GM12878 (cell line): Measurements from ENCODE around the gene DLX5. TPM values are rescaled to one million over a fixed set of nuclear protein-coding genes. Genes with fewer than 3 reads are reported as not detected.

Experiments used
- ATAC-seq: fragments of 200-7000 bp; cut with Tn5 transposase; 3 replicates; pipeline ENCODE4 v1.9.1; 2020; ENCODE audit warnings: mild to moderate bottlenecking, moderate library complexity
- BruUV-seq: library from RNA; stranded (reverse); fragments of 400-500 nt; replicated peaks from 2 replicates; lab custom pipeline; 2021; lab: Mats Ljungman, UMichigan
- CTCF ChIA-PET: fragments of 300-600 bp; sonication (Branson Sonifier 250); formaldehyde crosslinking; extraction: SDS; loops from one replicate; lab custom pipeline; 2021; ENCODE audit warnings: inconsistent platforms; lab: Yijun Ruan, JAX
- POLR2A ChIA-PET: fragments of 350-600 bp; formaldehyde crosslinking; extraction: SDS; loops from one replicate; lab custom pipeline; 2021; ENCODE audit warnings: inconsistent platforms; lab: Charles Lee
- RAD21 ChIA-PET: fragments of 300-600 bp; sonication (Branson Sonifier 250); formaldehyde crosslinking; loops from one replicate; lab custom pipeline; 2023; ENCODE audit warnings: antibody characterized with exemption; ENCODE audit not compliant: unreplicated experiment; lab: Charles Lee
- SMC1A ChIA-PET: fragments of 300-600 bp; sonication (Branson Sonifier 250); formaldehyde crosslinking; loops from one replicate; lab custom pipeline; 2023; ENCODE audit not compliant: unreplicated experiment, uncharacterized antibody; lab: Charles Lee
- DNase-seq: peaks from one replicate; pipeline ENCODE4 v3.0.0-alpha.2; 2011; ENCODE audit warnings: low read depth, low spot score
- FAIRE-seq: peaks from 3 replicates; lab custom pipeline; 2011; peaks lifted over from hg19 to GRCh38; lab: Jason Lieb, UNC
- H2AFZ ChIP-seq: 2 replicates; pipeline ENCODE4 v1.6.0; 2011; ENCODE audit warnings: low read depth, low read length, control low read depth; ENCODE audit not compliant: control insufficient read depth
- H3K27ac ChIP-seq: 2 replicates; pipeline ENCODE4 v1.5.1; 2011; ENCODE audit warnings: control low read depth; ENCODE audit not compliant: control insufficient read depth, insufficient read depth
- H3K27me3 ChIP-seq, 2 experiments: replicated peaks in 1 of 2; 2 replicates each; pipeline versions ENCODE4 v1.6.0 to v1.6.1; 2011; ENCODE audit warnings: low read length in 1 of 2; ENCODE audit not compliant: control insufficient read depth in 2 of 2, insufficient read depth in 2 of 2
- H3K36me3 ChIP-seq, 2 experiments: 2 replicates each; pipeline ENCODE4 v1.5.1; 2011; ENCODE audit warnings: low read length in 1 of 2; ENCODE audit not compliant: control insufficient read depth in 2 of 2, insufficient read depth in 2 of 2
- H3K4me1 ChIP-seq: 2 replicates; pipeline ENCODE4 v1.6.1; 2011; ENCODE audit warnings: mild to moderate bottlenecking, low read length, moderate library complexity, mixed read lengths; ENCODE audit not compliant: control insufficient read depth, insufficient read depth
- H3K4me2 ChIP-seq: 2 replicates; pipeline ENCODE4 v1.6.0; 2011; ENCODE audit warnings: control low read depth; ENCODE audit not compliant: control insufficient read depth, insufficient read depth
- H3K4me3 ChIP-seq: fragments of 200-600 bp; sonication (generic); 2 replicates; pipeline ENCODE4 v1.5.1; 2016
- H3K79me2 ChIP-seq: 2 replicates; pipeline ENCODE4 v1.6.0; 2011; ENCODE audit warnings: low read length; ENCODE audit not compliant: control insufficient read depth, insufficient read depth
- H3K9ac ChIP-seq: 2 replicates; pipeline ENCODE4 v1.8.0; 2011; ENCODE audit warnings: low read length, control low read depth, mixed read lengths; ENCODE audit not compliant: control insufficient read depth, insufficient read depth
- H3K9me3 ChIP-seq: replicated peaks from 3 replicates; pipeline ENCODE4 v1.5.1; 2011; ENCODE audit warnings: mild to moderate bottlenecking, low read length; ENCODE audit not compliant: control insufficient read depth, insufficient read depth
- H4K20me1 ChIP-seq: 2 replicates; pipeline ENCODE4 v1.6.0; 2011; ENCODE audit not compliant: control insufficient read depth, insufficient read depth
- CEBPZ ChIP-seq: fragments of 150-350 bp; IDR thresholded peaks from 2 replicates; pipeline ENCODE4 v1.6.1; 2016; ENCODE audit warnings: low read depth, low read length
- HDAC6 ChIP-seq: fragments of 200-600 bp; sonication (generic); IDR thresholded peaks from one replicate; pipeline ENCODE4 v1.8.0; 2017; ENCODE audit warnings: antibody characterized with exemption; ENCODE audit not compliant: unreplicated experiment
- JUNB ChIP-seq: IDR thresholded peaks from 2 replicates; pipeline ENCODE4 v1.6.1; 2016; ENCODE audit warnings: antibody characterized with exemption, mild to moderate bottlenecking
- MTA3 ChIP-seq: IDR thresholded peaks from 2 replicates; pipeline ENCODE4 v1.6.1; 2012; ENCODE audit warnings: low read length, inconsistent platforms, borderline replicate concordance
- RUNX3 ChIP-seq: IDR thresholded peaks from 2 replicates; pipeline ENCODE4 v1.6.1; 2012; ENCODE audit warnings: low read length, inconsistent platforms
- SP1 ChIP-seq: IDR thresholded peaks from one replicate; pipeline ENCODE4 v1.6.1; 2011; ENCODE audit warnings: low read depth, low read length
- USF1 ChIP-seq: IDR thresholded peaks from 2 replicates; pipeline ENCODE4 v1.6.1; 2011; ENCODE audit warnings: borderline replicate concordance, low read depth, mild to moderate bottlenecking, moderate library complexity, mixed read lengths, low read length; ENCODE audit not compliant: insufficient read depth; ENCODE audit errors: extremely low read length
- ZNF24 ChIP-seq: fragments of 450-650 bp; IDR thresholded peaks from 2 replicates; pipeline ENCODE4 v1.6.1; 2017; ENCODE audit warnings: antibody characterized with exemption, mild to moderate bottlenecking
- WGBS: methylation state at CpG from one replicate; pipeline ENCODE4 v1.1.6; 2016; ENCODE audit warnings: low lambda C conversion rate; ENCODE audit not compliant: insufficient replicate concordance, insufficient coverage; ENCODE audit errors: missing lambda C conversion rate; 5-methylcytosine and 5-hydroxymethylcytosine counted together
- in situ Hi-C: fragments of 300-500 bp; cut with MboI; formaldehyde crosslinking; loops from 9 replicates; pipeline ENCODE4 v1.14.3; 2018; ENCODE audit warnings: mixed read lengths
- intact Hi-C: fragments of 100-400 bp; cut with micrococcal nuclease; formaldehyde crosslinking; loops from one replicate; pipeline ENCODE4 v1.14.2; 2022; ENCODE audit not compliant: unreplicated experiment
- polyA plus RNA-seq, 11 experiments: library from polyadenylated mRNA; depleted of rRNA in 4 of 11; unstranded in 6 of 11; stranded (reverse) in 5 of 11; fragments of >200 nt; fragmentation: Nextera tagmentation in 4 of 11; fragmentation: Illumina TruSeq in 1 of 11; extraction: Ambion mirVana in 4 of 11; extraction: Trizol in 1 of 11; gene quantifications; 1 replicate in 1 of 11; 2 replicates in 10 of 11; pipeline versions ENCODE4 v1.2.1 to v1.2.3, GENCODE V29; 2011 to 2016; ENCODE audit warnings: inconsistent platforms in 2 of 11, missing spikeins in 2 of 11, low read depth in 1 of 11
- total RNA-seq, 4 experiments: library from RNA; depleted of rRNA in 3 of 4; stranded (reverse); fragments of >200 nt in 3 of 4; fragmentation: Illumina TruSeq in 1 of 4; extraction: Trizol in 1 of 4; gene quantifications; 2 replicates each; pipeline versions ENCODE4 v1.2.1 to v1.2.3, GENCODE V29; 2013 to 2021

DLX5 gene
- total and polyA plus RNA-seq, 10 of the 15 experiments (the other 5 are each of a cell fraction or from before 2014, with no cell fraction given): not detected

GRCh38 chr7:97003262-97004246 is 21.1 kb downstream of the DLX5 start:
- SMC1A ChIA-PET: interaction anchor here (0.6 kb wide), 1 partner anchor 1270 kb away, joined by 3 read pairs; no protein-coding TSS in a partner anchor
- no peaks in the 10 kb centered on the region for H4K20me1 ChIP-seq
- intact Hi-C loops: no loop called here
- ATAC-seq: no peak
- BruUV-seq: no TSS peak
- H3K79me2 ChIP-seq: no peaks in the 10 kb centered on the region
- H3K27ac ChIP-seq: no peak overlapping the region
- POLR2A ChIA-PET: no interaction called here
- H3K4me3 ChIP-seq: no peak overlapping the region
- in situ Hi-C loops: no loop called here
- H3K9ac ChIP-seq: no peak overlapping the region
- TF ChIP-seq RUNX3 (no peak), ZNF24 (no peak)
- DNase-seq: no peak
- H3K27me3 ChIP-seq: peaks cover 8 to 21% of the 10 kb centered on the region in 2 experiments
- H3K9me3 ChIP-seq: peaks cover 2% of the 10 kb centered on the region; the same call in 2 of the 3 replicates
- no peak overlapping the region for H2AFZ ChIP-seq
- no peaks in the 10 kb centered on the region for H3K4me1 ChIP-seq
- CTCF ChIA-PET: interaction anchor here (0.6 kb wide), 1 partner anchor 400 kb away, joined by 3 read pairs; no protein-coding TSS in a partner anchor
- H3K4me2 ChIP-seq: no peak overlapping the region
- H3K36me3 ChIP-seq: no peaks in the 10 kb centered on the region
- WGBS: 51% methylated on average over 49 of the region's 49 CpGs
- RAD21 ChIA-PET: no interaction called here
- FAIRE-seq: no peak

GRCh38 chr7:97002555-97003261 is 21.9 kb downstream of the DLX5 start:
- POLR2A ChIA-PET: no interaction called here
- TF ChIP-seq MTA3 (no peak), USF1 (no peak), JUNB (no peak), SP1 (no peak), HDAC6 (no peak), CEBPZ (no peak)

More at GRCh38 chr7:97002555-97003261, 21.9 kb downstream of the DLX5 start:
- H4K20me1 ChIP-seq: no peaks in the 10 kb centered on the region
- peaks cover 13 to 14% of the 10 kb centered on the region in 2 experiments for H3K27me3 ChIP-seq
- no peak for ATAC-seq
- no peak overlapping the region for H3K4me3 ChIP-seq
- no peaks in the 10 kb centered on the region for H3K79me2 ChIP-seq
- ChIA-PET RAD21 (no interaction called here), CTCF (interaction anchor here (0.6 kb wide), 1 partner anchor 401 kb away, joined by 3 read pairs; no protein-coding TSS in a partner anchor), SMC1A (interaction anchor here (0.6 kb wide), 1 partner anchor 1269 kb away, joined by 3 read pairs; no protein-coding TSS in a partner anchor)
- DNase-seq: no peak
- no TSS peak for BruUV-seq
- no peak for FAIRE-seq
- no peak overlapping the region for H3K4me2 ChIP-seq
- H3K9ac ChIP-seq: no peak overlapping the region
- in situ Hi-C loops: no loop called here
- no peak overlapping the region for H2AFZ ChIP-seq
- H3K27ac ChIP-seq: no peak overlapping the region
- peaks cover 2% of the 10 kb centered on the region; the same call in 2 of the 3 replicates for H3K9me3 ChIP-seq
- intact Hi-C loops: no loop called here
- H3K36me3 ChIP-seq: no peaks in the 10 kb centered on the region
- H3K4me1 ChIP-seq: no peaks in the 10 kb centered on the region
- 57% methylated on average over 22 of the region's 22 CpGs for WGBS
